Measurements from ENCODE around the gene SND1. TPM values are rescaled to one million over a fixed set of nuclear protein-coding genes. Genes with fewer than 3 reads are reported as not detected.

SND1 gene
- total RNA-seq, 1 experiment from 2014 or later: 139 TPM

GRCh38 chr7:127878791-127879190 is 226.8 kb downstream of the SND1 start:
- DNase-seq (no peak), ATAC-seq (no peak)
- ChIA-PET CTCF (no interaction called here), POLR2A (ENCODE audit: unreplicated experiment) (no interaction called here)
- TF ChIP-seq EZH2phosphoT487 (IDR thresholded peaks at IDR 0.05; ENCODE audit: borderline replicate concordance, low read length) (no peak), EZH2 (IDR thresholded peaks at IDR 0.05; ENCODE audit: low read length, unreplicated experiment) (no peak)
- TF ChIP-seq, protein P1, sequence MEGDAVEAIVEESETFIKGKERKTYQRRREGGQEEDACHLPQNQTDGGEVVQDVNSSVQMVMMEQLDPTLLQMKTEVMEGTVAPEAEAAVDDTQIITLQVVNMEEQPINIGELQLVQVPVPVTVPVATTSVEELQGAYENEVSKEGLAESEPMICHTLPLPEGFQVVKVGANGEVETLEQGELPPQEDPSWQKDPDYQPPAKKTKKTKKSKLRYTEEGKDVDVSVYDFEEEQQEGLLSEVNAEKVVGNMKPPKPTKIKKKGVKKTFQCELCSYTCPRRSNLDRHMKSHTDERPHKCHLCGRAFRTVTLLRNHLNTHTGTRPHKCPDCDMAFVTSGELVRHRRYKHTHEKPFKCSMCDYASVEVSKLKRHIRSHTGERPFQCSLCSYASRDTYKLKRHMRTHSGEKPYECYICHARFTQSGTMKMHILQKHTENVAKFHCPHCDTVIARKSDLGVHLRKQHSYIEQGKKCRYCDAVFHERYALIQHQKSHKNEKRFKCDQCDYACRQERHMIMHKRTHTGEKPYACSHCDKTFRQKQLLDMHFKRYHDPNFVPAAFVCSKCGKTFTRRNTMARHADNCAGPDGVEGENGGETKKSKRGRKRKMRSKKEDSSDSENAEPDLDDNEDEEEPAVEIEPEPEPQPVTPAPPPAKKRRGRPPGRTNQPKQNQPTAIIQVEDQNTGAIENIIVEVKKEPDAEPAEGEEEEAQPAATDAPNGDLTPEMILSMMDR (conservative IDR thresholded peaks at IDR 0.05; ENCODE audit: low read depth, low read length): no peak
- Histone ChIP-seq H3K9me3 (ENCODE audit: low read length) (no peaks in the 10 kb centered on the region), H3K9ac (ENCODE audit: low read length) (no peak overlapping the region), H4K20me1 (ENCODE audit: low read length) (0 out of 2 replicates have a peak, but pooled peaks cover under 1% of the 10 kb centered on the region), H3K27me3 (ENCODE audit: low read length) (no peaks in the 10 kb centered on the region), H3K4me2 (ENCODE audit: low read length) (no peak overlapping the region), H3K4me3 (ENCODE audit: low read length) (no peak overlapping the region), H3K79me2 (ENCODE audit: low read length) (0 out of 2 replicates have a peak, but pooled peaks cover 12% of the 10 kb centered on the region), H2AFZ (ENCODE audit: low read length) (no peak overlapping the region), H3K27ac (ENCODE audit: low read length) (no peak overlapping the region), H3K36me3 (ENCODE audit: low read depth, low read length) (no peaks in the 10 kb centered on the region), H3K9me2 (replicated peaks; ENCODE audit: low read length) (no peaks in the 10 kb centered on the region), H3F3A (ENCODE audit: low read length, unreplicated experiment) (no peaks in the 10 kb centered on the region), H3K4me1 (ENCODE audit: insufficient read depth, low read length) (no peaks in the 10 kb centered on the region)
- BruUV-seq (replicated peaks): no TSS peak
- intact Hi-C loops (cut with micrococcal nuclease): no loop called here

DNA sequence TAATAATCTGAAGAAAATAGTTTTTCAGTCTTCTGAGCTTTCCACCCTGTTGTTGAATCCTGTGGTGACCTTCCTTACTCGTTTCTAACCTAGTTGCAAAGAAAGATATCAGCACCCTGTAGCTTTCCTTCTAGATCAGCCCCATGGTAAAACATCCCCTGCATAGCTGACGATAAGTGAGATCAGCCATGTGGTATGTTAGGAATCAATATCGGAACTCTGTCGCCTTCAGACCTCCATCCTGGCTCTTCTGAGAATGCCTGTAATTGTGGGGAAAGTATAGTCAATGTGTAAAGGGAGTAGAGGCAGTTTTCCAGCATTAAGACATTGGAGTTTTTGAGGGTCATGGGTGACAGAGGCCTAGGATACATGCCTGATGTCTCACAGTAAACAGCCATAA is 227.4 kb downstream of the SND1 start:
- intact Hi-C loops (cut with micrococcal nuclease): no loop called here
- Histone ChIP-seq H3K4me2 (ENCODE audit: low read length) (no peak overlapping the region), H3F3A (ENCODE audit: low read length, unreplicated experiment) (no peaks in the 10 kb centered on the region), H4K20me1 (ENCODE audit: low read length) (no peaks in the 10 kb centered on the region), H3K9me2 (replicated peaks; ENCODE audit: low read length) (no peaks in the 10 kb centered on the region), H3K9ac (ENCODE audit: low read length) (no peak overlapping the region), H2AFZ (ENCODE audit: low read length) (no peak overlapping the region), H3K27me3 (ENCODE audit: low read length) (no peaks in the 10 kb centered on the region), H3K4me3 (ENCODE audit: low read length) (no peak overlapping the region), H3K79me2 (ENCODE audit: low read length) (0 out of 2 replicates have a peak, but pooled peaks cover 12% of the 10 kb centered on the region), H3K27ac (ENCODE audit: low read length) (no peak overlapping the region), H3K9me3 (ENCODE audit: low read length) (no peaks in the 10 kb centered on the region), H3K36me3 (ENCODE audit: low read depth, low read length) (no peaks in the 10 kb centered on the region), H3K4me1 (ENCODE audit: insufficient read depth, low read length) (no peaks in the 10 kb centered on the region)
- ATAC-seq (no peak), DNase-seq (no peak)
- TF ChIP-seq EZH2 (IDR thresholded peaks at IDR 0.05; ENCODE audit: low read length, unreplicated experiment): no peak
- TF ChIP-seq, protein P1 (conservative IDR thresholded peaks at IDR 0.05; ENCODE audit: low read depth, low read length): no peak
- TF ChIP-seq EZH2phosphoT487 (IDR thresholded peaks at IDR 0.05; ENCODE audit: borderline replicate concordance, low read length): no peak
- ChIA-PET POLR2A (ENCODE audit: unreplicated experiment) (no interaction called here), CTCF (no interaction called here)
- BruUV-seq (replicated peaks): no TSS peak

DNA sequence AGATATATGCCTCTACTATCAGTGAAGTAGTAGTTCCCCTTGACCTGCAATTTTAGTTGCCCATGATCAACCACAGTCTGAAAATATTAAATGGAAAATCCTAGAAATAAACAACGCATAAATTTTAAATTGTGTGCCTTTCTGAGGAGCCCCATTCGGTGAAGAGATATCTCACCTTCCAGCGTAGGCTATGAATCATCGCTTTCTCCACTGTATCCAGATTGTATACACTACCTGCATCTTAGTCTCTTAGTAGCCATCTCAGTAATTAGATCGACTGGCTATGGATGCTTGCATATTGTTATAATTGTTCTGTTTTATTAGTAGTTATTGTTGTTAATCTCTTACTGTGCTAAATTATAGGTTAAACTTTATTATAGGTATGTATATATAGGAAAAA is 227.9 kb downstream of the SND1 start:
- H3K4me3 ChIP-seq (ENCODE audit: low read length): no peak overlapping the region
- no peak overlapping the region for H2AFZ ChIP-seq (ENCODE audit: low read length)
- H3K9ac ChIP-seq (ENCODE audit: low read length): no peak overlapping the region
- no peaks in the 10 kb centered on the region for H3K4me1 ChIP-seq (ENCODE audit: insufficient read depth, low read length)
- intact Hi-C loops (cut with micrococcal nuclease): no loop called here
- no peak for ATAC-seq
- H3K27me3 ChIP-seq (ENCODE audit: low read length): no peaks in the 10 kb centered on the region
- no peak overlapping the region for H3K4me2 ChIP-seq (ENCODE audit: low read length)
- H4K20me1 ChIP-seq (ENCODE audit: low read length): no peaks in the 10 kb centered on the region
- ChIA-PET POLR2A (ENCODE audit: unreplicated experiment) (no interaction called here), CTCF (no interaction called here)
- no TSS peak for BruUV-seq (replicated peaks)
- no peaks in the 10 kb centered on the region for H3K9me3 ChIP-seq (ENCODE audit: low read length)
- no peaks in the 10 kb centered on the region for H3K9me2 ChIP-seq (replicated peaks; ENCODE audit: low read length)
- H3K27ac ChIP-seq (ENCODE audit: low read length): no peak overlapping the region
- no peak for DNase-seq
- TF ChIP-seq EZH2 (IDR thresholded peaks at IDR 0.05; ENCODE audit: low read length, unreplicated experiment): no peak
- TF ChIP-seq, protein P1 (conservative IDR thresholded peaks at IDR 0.05; ENCODE audit: low read depth, low read length): no peak
- no peak for TF ChIP-seq EZH2phosphoT487 (IDR thresholded peaks at IDR 0.05; ENCODE audit: borderline replicate concordance, low read length)
- H3K36me3 ChIP-seq (ENCODE audit: low read depth, low read length): no peaks in the 10 kb centered on the region
- 0 out of 2 replicates have a peak, but pooled peaks cover 12% of the 10 kb centered on the region for H3K79me2 ChIP-seq (ENCODE audit: low read length)
- no peaks in the 10 kb centered on the region for H3F3A ChIP-seq (ENCODE audit: low read length, unreplicated experiment)

Data from PC-3 (cell line).